ENCODE data around the gene TRAPPC11.
"Not testable (repeated sequence)": the region's sequence is repeated elsewhere in the genome, so short reads cannot be mapped to it uniquely, and the experiment has no call there.

TRAPPC11 gene

DNA sequence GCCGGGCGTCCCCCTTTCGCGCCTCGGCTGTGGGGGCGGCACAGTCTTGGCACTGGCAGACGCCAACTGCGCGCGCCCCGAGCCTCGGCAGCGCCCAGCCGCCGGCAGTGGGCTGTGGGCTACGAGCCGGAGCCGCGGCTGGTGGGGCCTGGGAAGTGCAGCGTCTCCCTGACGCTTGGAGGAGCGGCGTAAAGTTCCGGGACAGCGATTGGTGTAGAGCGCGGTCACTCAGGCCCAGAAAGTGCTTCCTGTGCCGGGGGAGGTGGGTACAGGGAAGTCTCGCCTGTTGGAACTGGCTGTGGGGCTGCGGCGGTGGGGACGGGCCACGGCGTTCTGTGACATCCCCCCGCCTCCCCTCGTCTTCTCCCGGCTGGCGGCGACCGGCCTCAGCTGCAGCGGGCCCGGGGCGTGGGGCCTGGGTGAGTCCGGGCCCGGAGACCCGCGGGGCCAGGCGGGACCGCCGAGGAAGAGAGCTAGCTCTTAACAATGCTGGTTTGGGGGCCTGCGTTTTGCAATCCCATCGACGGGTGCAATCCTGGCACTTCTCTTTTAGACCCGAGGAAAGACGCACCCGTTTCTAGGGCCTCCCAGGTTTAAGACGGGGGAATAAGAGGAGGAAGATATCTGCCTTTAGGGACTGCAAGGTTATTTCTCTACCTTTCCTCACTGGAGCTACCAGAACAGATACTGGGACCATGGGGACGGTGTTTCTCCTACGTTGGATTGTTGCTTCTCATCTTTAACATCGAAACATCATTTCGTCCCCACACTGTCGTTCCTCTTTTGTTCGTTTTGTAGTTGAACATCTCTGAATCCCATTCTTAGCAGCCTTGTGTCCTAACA lies at the start of gene TRAPPC11, which contains the start of gene RWDD4:
Gene TRAPPC11 (plus strand): TSS at position 265 of the 843 bp plus-strand sequence. CDS start 4,575 bp downstream, outside the sequence.
Gene RWDD4 (minus strand): TSS at position 157 of the 843 bp plus-strand sequence. CDS start 233 bp downstream, outside the sequence.
- DNase-seq: peak; percentile 81 to 90

DNA sequence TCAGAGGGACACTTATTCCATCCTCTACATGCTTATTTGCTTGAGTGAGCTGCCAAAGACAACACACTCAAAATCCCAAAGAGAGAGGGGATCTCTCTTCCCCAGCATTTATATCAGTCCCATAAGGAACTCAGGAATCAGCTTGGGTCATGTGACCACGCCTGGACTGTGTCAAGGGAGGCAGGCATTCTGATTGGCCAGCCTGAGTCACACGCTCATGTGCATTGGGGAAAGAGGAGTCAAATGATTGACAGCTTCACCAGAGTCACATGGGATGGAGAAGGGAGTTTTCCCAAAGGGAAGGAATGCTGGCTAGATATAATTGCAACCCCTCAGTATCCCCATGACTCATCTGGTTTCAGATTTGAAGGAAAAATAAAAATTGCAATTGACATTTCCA lies 49.1 kb upstream of the TRAPPC11 start:
- no peak for DNase-seq

DNA sequence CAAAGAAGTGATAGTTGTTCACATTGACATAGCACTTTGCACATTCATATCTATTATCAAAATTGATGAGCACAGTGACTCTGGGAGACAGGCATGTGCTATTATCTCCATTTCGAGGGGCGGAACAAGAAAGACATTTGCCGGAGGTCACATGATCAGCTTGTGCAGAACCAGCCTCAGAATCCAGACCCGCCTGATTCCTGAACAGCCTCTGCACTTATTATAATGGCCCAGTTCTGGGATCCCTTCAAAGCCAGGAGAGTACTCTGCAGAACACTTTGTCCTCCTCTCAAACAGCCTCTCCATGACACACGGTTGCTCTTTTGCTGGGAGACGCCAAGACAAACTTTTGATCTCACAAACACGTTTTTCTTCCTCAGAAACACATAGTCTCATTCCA lies 48.5 kb upstream of the TRAPPC11 start:
- no peak for DNase-seq

DNA sequence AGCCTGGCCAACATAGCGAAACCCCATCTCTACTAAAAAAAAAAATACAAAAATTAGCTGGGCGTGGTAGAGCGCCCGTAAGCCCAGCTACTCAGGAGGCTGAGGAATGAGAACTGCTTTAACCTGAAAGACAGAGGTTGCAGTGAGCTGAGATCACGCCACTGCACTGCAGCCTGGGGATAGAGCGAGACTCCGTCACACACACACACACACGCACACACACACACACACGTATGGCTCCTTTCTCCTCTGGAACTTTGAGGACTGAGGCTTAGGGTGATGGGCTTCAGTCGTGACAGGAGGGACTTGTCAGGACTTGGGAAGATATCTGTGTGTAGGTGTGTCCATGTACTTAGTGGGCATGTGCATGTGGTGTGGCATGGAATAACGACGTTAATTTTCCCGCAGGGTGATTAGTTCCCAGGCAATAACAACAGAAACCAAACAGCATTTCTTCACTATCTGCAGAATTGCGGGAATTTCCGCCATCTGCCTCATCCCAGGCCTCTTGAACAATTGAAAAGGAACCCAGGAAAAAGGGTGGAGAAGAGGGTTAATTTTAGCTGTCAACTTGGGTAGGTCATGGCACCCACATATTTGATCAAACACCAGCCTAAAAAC lies 47.8 kb upstream of the TRAPPC11 start:
- DNase-seq: no peak

DNA sequence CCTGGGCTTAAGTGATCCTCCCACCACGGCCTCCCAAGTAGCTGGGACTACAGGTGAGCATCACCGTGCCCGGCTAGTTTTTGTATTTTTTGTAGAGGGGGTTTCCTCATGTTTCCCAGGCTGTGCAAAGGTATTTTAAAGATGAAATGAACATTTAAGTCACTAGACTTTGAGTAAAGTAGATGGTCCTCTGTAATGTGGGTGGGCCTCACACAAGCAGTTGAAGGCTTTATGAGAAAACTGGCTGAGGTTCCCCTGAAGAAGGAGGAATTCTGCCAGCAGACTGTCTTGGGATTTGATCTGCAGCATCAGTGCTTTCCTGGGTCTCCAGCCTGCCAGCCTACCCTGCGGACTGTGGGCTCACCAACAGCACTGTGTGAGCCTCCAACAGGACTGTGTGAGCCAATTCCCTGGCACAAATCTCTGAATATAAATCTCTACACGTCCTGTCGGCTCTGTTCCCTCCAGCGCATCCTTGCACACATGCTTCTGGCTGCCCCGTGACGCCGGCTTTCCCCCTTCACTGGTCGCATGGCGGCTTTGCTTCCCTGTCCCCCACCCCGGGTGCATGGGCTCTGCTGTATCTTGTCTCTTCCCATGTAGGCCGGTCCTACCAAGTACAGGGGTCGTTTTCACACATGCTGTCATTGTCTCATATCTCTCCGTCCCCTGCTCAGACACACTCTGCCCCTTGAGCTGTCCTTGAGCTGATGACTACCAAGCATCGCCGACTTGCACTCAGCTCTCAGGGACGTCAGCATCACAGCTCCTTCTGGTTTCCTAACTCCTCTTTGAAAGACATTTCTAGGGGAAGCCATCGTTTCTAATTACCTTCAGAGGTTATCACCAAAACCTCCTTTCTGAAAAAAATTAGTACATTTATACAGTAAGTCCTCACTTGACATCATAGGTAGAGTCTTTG lies 46.5 kb upstream of the TRAPPC11 start:
- DNase-seq: no peak

DNA sequence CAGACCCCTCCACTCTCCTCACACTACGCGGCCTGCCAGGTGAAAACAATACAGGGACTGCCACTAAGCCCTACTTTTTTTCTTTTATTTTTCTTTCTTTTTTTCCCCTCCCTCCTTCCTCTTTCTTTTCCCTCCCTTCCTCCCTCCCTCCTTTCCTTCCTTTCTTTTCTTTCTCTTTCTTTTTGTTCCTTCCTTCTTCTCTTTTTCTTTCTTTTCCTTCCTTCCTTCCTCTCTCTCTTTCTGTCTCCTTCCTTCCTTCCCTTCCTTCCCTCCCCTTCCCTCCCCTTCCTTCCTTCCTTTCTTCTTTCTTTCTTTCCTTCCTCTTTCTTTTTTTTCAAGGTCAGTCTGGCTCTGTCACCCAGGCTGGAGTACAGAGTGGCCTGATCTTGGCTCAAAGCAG lies 42.0 kb upstream of the TRAPPC11 start:
- no peak for DNase-seq

DNA sequence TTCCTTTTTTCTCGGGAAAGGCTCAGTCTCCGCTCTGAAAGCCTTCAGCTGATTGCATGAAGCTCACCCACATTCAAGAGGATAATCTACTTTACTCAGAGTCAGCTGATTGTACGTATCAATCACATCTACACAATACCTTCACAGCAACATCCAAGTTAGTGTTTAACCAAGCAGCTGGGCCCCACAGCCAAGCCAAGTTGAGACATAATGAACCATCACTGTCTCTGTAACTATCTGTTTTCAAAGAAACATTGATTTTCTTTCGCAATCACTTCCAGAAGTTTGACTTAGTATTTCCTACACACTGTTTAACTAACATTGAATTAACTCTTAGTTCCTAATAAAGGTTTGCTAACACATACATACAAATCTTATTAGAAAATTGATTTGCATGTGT lies 40.4 kb upstream of the TRAPPC11 start:
- no peak for DNase-seq

DNA sequence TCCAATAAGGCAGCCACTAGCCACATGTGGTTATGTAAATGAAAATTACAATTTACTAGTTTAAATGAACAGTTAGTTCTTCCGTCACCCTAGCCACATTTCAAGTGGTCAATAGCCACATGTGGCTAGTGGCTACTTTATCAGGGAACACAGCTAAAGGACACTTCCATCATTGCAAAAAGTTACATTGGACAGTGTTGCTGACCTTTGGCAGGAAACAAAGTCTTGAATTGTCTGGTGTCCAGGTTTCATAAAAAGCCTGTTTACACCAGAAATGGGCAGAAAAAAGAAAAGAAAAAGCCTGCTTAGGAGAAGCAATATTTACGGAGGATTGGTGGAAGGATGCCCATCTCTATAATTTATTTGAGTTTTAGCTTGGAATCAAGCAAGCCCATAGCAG lies 38.7 kb upstream of the TRAPPC11 start:
- no peak for DNase-seq

DNA sequence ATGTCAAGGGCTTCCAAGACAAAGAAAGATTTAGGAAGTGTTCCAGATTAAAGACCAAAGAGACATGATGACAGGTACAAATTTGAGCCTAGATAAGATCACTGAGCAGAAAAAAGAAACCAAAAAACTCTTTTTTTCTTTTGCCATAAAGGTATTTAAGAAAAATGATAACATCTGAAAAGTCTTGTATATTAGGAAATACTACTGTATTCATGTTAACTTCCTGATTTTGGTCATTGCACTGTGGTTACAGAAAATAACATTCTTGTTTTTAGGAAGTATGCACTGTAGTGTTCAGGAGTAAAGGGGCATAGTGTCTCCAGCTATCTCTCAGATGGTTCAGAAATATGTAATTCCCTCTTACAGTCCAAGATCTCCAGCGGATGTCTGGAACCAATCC lies 37.2 kb upstream of the TRAPPC11 start:
- no peak for DNase-seq

DNA sequence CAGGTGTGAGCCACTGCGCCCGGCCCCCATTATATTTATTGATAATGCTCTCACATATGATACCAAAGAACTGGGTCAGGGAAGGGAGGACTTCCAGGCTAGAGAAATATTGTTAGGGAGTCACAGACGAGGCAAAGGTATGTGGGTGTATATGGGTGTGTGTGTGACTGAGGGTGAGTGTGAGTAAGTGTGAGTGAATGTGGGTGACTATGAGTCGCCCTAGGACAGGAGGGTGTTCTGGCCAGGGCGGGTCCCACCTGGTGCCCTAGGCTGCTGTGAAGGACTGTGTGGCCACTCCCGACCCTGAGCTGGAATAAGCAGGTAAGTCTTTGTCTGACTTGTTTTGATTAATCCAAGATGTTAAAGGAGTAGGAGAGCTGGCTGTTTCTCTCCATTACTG lies 34.5 kb upstream of the TRAPPC11 start:
- no peak for DNase-seq

DNA sequence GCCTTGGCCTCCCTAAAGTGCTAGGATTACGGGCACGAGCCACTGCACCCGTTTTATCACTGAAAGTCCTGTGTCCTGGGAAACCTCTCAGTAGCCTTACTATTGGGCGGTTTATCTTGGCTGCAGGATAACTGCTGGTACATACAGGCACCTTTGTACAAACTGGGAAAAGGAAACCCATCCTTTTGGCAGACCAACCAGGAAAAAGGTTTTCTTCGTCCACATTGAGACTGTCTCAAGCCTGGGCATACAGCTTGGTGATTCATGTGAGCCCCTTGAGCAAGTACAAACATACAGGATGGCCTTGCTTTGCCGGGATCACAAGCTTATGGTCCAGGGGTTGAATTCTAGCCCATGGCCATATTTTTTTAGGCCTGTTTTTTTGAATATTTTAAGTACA lies 32.9 kb upstream of the TRAPPC11 start:
- no peak for DNase-seq

DNA sequence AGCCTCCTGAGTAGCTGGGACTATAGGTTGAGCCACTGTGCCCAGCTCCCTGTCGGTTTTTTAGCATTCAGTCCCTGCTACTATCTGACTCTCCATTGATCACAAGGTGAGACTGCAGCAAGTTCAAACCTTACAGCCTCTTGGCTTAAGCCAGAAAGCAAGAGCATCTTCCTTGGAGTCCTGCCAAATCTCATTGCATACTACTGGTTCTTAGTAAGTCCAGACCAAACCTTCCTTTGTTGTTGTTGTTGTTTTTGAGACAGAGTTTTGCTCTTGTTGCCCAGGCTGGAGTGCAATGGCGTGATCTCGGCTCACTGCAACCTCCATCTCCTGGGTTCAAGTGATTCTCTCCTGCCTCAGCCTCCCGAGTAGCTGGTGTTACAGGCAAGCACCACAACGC lies 31.8 kb upstream of the TRAPPC11 start:
- not testable (repeated sequence) for DNase-seq

DNA sequence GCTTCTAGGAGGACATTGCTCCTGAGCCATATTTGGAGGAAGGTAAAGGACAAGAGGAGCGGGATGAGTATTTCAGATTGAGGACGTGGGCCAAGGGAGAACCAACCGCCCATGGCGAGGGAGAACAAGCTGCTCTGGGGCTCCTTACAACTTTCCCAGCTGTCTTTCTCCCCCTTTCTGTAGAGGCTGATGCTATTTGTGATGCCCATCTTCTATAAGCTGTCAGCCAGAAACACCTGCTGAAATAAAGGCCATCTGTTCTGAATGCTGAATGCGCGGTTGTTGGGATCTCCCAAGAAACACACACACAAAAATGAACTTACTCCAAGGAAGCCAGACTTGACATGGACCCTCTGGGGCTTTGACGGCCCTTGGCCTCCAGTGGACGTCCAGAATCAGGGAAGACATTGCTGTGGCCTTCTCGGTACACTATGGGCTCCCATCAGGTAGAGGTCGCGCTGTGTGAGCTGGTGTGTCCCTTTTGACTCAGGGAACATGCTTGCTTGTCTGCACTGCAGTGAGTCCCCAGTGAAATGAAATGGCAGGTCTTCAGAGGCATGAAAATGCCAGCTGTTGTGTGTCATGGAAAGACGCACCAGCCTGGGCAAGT lies 31.0 kb upstream of the TRAPPC11 start:
- no peak for DNase-seq

DNA sequence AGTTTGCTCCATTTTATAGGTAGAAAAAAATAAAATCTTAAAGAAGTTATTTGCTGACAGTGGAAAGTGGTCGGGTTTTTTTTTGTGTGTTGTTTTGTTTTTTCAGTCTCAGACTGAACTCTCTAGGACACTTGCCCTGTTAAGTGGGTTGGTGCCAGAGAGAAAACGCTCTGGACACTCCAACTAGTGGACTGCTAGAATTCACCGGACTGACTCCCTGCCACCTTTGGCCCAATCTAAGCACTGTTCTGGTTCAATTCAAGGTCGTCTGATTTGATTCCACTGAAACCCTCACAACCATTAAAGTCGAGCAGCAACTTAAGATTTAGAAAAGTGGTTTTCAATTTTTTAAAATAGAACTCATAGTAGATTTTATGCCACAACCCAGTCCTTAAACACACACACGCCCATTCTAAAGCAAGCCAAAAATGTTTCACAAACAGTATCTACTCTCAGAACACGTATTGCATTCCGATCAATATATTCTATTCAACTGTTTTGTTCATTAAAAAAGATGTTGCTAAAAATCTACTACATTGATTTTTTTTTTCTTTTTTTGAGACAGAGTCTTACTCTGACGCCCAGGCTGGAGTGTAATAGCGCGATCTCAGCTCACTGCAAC lies 27.4 kb upstream of the TRAPPC11 start:
- DNase-seq: no peak

DNA sequence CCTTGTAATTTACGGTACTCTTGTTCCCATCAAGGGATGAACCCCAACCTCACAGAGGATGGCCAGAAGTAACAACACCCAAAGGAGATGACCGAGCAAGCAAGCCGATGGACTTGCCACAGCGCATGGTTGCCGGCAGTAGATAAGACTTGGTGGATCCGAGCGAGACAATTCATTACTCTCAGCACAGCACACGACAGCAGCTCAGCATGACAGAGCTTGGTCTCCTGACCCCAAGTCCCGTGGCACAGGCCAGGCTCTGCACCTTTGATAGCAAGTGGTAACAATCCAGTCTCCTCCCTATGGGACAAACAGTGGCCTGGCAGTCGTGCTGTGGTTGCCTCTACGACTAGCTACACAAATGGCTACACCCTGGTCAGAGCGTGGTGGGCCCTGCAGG lies 26.4 kb upstream of the TRAPPC11 start:
- no peak for DNase-seq

DNA sequence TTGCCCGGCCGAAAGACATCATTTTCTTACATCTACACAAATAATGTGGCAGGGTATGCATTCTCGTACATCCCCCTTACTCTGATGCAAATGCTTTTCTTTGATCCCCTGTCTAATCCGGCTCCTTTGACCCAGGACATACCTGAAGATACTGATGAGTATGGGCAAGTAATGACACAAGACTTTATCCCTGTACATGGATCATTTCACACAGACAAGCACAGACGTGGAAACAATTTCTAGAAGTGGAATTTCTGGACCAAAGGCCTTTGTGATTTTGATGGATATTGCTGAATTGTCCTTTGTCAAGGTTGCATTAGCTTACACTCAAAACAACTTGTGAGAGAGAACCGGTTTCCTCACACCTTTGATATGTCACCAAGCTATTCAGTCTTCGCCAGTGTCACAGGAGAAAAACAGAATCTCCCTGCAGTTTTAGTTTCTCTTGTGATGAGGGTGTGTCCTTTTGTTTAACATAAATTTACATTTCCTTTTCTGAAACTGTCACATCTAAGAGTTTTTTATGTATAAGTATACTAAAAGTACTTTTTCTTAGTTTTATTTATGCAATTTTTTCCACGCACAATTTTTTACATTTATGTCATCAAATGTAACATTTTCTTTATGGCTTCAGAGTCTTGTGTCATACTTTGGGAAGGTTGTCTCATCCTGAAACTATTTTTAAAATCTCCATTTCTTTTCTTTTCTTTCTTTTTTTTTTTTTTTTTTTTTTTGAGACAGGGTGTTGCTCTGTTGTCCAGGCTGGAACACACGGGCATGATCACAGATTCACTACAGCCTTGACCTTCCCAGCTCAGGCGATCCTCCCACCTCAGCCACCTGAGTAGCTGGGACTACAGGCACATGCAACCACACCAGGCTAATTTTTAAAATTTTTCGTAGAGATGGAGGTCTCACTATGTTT lies 25.4 kb upstream of the TRAPPC11 start:
- no peak for DNase-seq

DNA sequence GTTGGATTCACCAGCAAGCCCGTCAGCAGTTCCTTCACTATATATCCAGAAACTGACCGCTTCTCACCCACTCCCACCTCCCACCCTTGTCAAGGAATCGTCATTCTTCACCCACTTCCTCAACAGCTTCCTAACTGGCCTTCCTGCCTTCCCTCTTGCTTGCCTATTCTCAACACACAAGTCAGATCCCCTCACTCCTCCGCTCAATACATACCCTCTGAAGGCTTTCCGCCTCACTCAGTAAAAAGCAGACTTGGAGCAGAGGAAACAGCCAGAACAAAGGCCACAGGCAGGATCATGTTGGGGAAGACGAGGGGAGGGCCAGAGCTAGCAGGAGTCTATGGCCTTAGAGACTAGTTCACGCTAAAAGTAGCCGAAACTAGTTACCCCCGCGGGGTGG lies 23.8 kb upstream of the TRAPPC11 start:
- no peak for DNase-seq

DNA sequence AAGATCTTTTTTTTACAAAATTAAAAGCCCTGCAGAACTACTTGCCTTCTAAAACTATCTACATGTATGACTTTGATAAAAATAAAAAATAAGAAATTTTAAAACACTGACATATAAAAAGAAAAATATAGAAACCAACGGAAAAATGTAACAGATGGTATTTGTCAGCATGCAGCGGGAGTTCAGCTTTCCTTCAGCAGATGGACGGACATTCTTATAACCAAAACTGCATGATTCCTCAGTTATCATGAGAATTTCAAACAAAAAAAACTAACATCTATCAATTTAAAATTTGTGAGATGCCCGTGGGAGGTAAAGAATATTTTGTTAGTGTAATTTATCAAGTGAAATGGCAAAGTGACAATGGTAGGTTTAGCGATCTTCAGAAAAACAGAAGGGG lies 23.4 kb upstream of the TRAPPC11 start:
- no peak for DNase-seq

DNA sequence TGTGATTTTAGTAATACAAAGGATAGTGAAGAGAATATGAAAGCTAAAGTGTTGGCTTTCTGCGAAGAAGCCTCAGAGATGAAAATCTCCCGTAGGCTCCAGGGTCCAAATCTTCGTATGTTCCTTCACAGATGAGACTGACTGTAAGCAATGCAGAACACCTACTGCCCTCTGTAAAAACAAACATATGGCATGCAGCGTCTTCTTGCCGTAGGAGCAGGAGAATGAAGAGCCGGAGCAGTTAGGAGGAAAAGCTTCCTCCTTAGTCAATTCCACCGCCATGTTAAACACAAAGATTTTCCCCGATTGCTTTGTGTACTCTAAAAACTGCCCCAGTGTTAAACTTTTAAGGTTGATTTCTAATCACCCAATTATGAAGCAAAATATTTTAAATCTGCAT lies 22.6 kb upstream of the TRAPPC11 start:
- DNase-seq: no peak

DNA sequence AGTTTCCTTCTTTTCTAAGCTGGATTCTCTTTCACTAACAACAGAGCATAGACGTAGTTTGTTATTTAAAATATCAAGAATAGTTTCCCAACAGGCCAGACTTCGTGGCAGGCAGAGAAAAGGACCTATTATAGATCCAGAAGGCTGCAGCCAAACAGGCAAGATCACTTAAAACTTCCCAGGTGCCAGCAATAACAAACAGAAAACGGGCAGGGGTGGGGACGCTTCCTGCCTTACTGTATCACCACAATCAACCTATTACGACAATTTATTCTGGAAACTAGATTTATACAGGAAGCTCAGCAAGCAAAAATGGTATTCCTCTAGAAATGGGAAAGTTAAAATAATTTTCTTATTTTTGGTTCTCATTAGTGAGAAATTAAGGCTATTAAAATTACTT lies 22.2 kb upstream of the TRAPPC11 start:
- no peak for DNase-seq

DNA sequence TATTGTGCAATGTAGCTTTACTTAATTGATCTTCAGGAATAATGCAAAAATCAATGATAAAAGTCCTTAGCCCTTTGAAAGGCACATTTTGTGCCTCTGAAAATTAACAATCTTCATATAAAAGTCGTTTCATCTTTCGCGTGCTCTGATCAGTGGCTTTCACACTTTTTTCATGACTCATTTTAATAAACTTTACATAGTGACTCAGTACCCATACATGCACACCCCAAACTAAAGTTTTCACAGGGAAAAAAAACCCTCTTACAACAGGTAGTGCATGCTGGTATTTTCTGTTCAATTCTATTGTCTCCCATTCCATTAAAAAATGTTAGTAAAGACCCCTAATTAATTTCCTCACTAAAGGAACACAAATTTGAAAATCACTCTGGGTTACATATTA lies 21.6 kb upstream of the TRAPPC11 start:
- DNase-seq: no peak

Measured in SW 1271 (cell line).